ENCODE data around the gene TUBA3E.

GRCh38 chr2:130169896-130170295 is 28.3 kb downstream of the TUBA3E start:
- no peak for TF ChIP-seq POLR2A (IDR thresholded peaks at IDR 0.05)
- TF ChIP-seq CTCF (IDR thresholded peaks at IDR 0.05): no peak
- no peak for TF ChIP-seq POLR2AphosphoS5 (IDR thresholded peaks at IDR 0.05)
